ENCODE results near the gene ZFAND5.

ZFAND5 gene

GRCh38 chr9:72353455-72354116 is 11.4 kb downstream of the ZFAND5 start:
- TF ChIP-seq GATA2 (IDR thresholded peaks at IDR 0.05; ENCODE audit: low read depth, low read length) (no peak), GATA3 (IDR thresholded peaks at IDR 0.05; ENCODE audit: low read depth, low read length) (no peak)

- no peak for TF ChIP-seq GATA3 (IDR thresholded peaks at IDR 0.05; ENCODE audit: low read depth, low read length)
- no peak for TF ChIP-seq GATA2 (IDR thresholded peaks at IDR 0.05; ENCODE audit: low read depth, low read length)
Observed at GRCh38 chr9:72352911-72353388, 12.1 kb downstream of the ZFAND5 start.

- TF ChIP-seq GATA3 (IDR thresholded peaks at IDR 0.05; ENCODE audit: low read depth, low read length) (no peak), GATA2 (IDR thresholded peaks at IDR 0.05; ENCODE audit: low read depth, low read length) (no peak)
Observed at GRCh38 chr9:72351538-72352453, 13.2 kb downstream of the ZFAND5 start.

GRCh38 chr9:72349911-72350310 is 15.1 kb downstream of the ZFAND5 start:
- TF ChIP-seq GATA3 (IDR thresholded peaks at IDR 0.05; ENCODE audit: low read depth, low read length) (no peak), GATA2 (IDR thresholded peaks at IDR 0.05; ENCODE audit: low read depth, low read length) (no peak)

GRCh38 chr9:72349240-72349639 is 15.8 kb downstream of the ZFAND5 start:
- TF ChIP-seq GATA2 (IDR thresholded peaks at IDR 0.05; ENCODE audit: low read depth, low read length) = no peak
- no peak for TF ChIP-seq GATA3 (IDR thresholded peaks at IDR 0.05; ENCODE audit: low read depth, low read length)

- TF ChIP-seq GATA2 (IDR thresholded peaks at IDR 0.05; ENCODE audit: low read depth, low read length) (no peak), GATA3 (IDR thresholded peaks at IDR 0.05; ENCODE audit: low read depth, low read length) (no peak)
Observed at GRCh38 chr9:72346333-72346732, 18.7 kb downstream of the ZFAND5 start.

- TF ChIP-seq GATA3 (IDR thresholded peaks at IDR 0.05; ENCODE audit: low read depth, low read length) (no peak), GATA2 (IDR thresholded peaks at IDR 0.05; ENCODE audit: low read depth, low read length) (no peak)
Observed at GRCh38 chr9:72338631-72339030, 26.4 kb downstream of the ZFAND5 start.

GRCh38 chr9:72337286-72337685 is 27.7 kb downstream of the ZFAND5 start:
- no peak for TF ChIP-seq GATA3 (IDR thresholded peaks at IDR 0.05; ENCODE audit: low read depth, low read length)
- TF ChIP-seq GATA2 (IDR thresholded peaks at IDR 0.05; ENCODE audit: low read depth, low read length) = no peak

GRCh38 chr9:72334658-72335337 is 30.2 kb downstream of the ZFAND5 start:
- TF ChIP-seq GATA2 (IDR thresholded peaks at IDR 0.05; ENCODE audit: low read depth, low read length) (no peak), GATA3 (IDR thresholded peaks at IDR 0.05; ENCODE audit: low read depth, low read length) (no peak)

GRCh38 chr9:72333709-72334108 is 31.3 kb downstream of the ZFAND5 start:
- TF ChIP-seq GATA2 (IDR thresholded peaks at IDR 0.05; ENCODE audit: low read depth, low read length) = no peak
- no peak for TF ChIP-seq GATA3 (IDR thresholded peaks at IDR 0.05; ENCODE audit: low read depth, low read length)

GRCh38 chr9:72333197-72333596 is 31.8 kb downstream of the ZFAND5 start:
- no peak for TF ChIP-seq GATA3 (IDR thresholded peaks at IDR 0.05; ENCODE audit: low read depth, low read length)
- TF ChIP-seq GATA2 (IDR thresholded peaks at IDR 0.05; ENCODE audit: low read depth, low read length) = no peak

GRCh38 chr9:72332351-72332750 is 32.7 kb downstream of the ZFAND5 start:
- TF ChIP-seq GATA3 (IDR thresholded peaks at IDR 0.05; ENCODE audit: low read depth, low read length) (no peak), GATA2 (IDR thresholded peaks at IDR 0.05; ENCODE audit: low read depth, low read length) (no peak)

GRCh38 chr9:72327631-72328030 is 37.4 kb downstream of the ZFAND5 start:
- no peak for TF ChIP-seq GATA2 (IDR thresholded peaks at IDR 0.05; ENCODE audit: low read depth, low read length)
- TF ChIP-seq GATA3 (IDR thresholded peaks at IDR 0.05; ENCODE audit: low read depth, low read length) = no peak

GRCh38 chr9:72326641-72327040 is 38.4 kb downstream of the ZFAND5 start:
- no peak for TF ChIP-seq GATA2 (IDR thresholded peaks at IDR 0.05; ENCODE audit: low read depth, low read length)
- no peak for TF ChIP-seq GATA3 (IDR thresholded peaks at IDR 0.05; ENCODE audit: low read depth, low read length)

All from SH-SY5Y (cell line).